Activated CD4-positive, alpha-beta T cell treated with anti-CD3 and anti-CD28 coated beads for 1 hour (primary cell): ENCODE results near the gene C1S.
"Not testable (repeated sequence)": the region's sequence is repeated elsewhere in the genome, so short reads cannot be mapped to it uniquely, and the experiment has no call there.

Source experiments
- DNase-seq: peaks from one replicate; pipeline ENCODE4 v3.0.0-alpha.2; 2020

The C1S gene

DNA sequence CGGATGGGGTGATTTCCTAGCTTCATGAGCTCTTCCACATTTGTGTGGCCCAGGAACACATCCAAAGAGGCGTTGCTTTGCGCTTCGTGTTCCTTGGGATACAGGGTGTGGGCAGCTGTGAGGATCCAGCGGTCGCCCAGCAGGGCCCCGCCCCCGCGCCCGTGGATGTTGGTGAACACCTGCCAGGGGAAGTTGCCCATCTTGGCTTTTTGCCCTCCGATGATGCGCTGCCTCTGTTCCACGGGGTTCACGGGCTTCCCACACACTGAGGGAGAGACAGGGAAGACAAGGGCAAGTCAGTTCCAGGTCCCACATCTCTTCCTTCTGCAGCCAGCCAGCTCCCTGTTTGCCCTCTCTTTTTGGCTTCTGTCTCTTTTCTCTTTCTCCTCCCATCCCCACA lies 20.5 kb downstream of the C1S start:
- no peak for DNase-seq

DNA sequence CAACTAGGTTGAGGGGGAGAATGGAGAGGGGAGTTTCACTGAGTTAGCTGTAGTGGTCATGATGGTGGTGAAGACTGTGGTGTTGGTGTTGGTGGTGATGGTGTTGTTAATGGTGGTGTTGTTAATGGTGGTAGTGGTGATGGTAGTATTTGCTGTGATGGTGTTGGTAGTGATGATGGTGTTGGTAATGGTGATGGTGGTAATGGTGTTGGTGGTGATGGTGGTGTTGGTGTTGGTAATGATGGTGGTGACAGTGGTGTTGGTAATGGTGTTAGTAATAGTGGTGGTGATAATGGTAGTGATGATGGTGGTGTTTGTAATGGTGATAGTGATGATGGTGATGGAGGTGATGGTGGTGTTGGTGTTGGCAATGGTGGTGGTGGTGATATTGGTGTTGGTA lies 22.6 kb downstream of the C1S start:
- no peak for DNase-seq

DNA sequence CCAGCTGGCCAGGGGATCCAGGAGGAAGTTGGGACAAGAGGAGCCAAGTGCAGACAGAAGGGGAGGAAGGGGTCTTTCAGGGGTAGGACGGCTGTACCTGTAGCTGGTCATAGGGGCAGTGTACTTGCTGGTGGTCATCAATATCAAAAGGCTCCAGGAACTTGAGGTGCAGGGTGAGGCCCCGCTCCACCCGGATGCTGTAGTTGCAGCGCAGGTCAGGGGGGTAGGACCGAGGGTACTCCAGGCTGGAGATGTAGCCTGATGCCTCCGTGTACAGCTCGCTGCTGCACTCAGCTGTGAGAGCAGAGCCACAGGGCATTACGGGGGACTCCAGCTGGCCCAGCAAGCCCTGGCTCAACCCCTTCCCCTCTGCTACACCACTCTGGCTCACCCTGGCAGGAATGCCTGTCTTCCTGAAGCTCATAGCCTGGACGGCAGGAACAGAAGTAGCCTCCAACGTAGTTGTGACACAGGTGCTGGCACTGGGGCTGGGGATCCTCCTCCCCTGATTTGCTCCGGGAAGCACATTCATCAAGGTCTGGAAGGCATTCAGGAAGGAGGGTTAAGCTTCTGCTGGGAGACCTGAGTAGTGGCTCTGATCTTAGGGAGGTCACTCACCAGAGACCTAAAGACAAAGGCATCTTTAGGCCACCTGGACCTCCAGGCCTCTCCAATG lies 28.8 kb downstream of the C1S start:
- DNase-seq: no peak

DNA sequence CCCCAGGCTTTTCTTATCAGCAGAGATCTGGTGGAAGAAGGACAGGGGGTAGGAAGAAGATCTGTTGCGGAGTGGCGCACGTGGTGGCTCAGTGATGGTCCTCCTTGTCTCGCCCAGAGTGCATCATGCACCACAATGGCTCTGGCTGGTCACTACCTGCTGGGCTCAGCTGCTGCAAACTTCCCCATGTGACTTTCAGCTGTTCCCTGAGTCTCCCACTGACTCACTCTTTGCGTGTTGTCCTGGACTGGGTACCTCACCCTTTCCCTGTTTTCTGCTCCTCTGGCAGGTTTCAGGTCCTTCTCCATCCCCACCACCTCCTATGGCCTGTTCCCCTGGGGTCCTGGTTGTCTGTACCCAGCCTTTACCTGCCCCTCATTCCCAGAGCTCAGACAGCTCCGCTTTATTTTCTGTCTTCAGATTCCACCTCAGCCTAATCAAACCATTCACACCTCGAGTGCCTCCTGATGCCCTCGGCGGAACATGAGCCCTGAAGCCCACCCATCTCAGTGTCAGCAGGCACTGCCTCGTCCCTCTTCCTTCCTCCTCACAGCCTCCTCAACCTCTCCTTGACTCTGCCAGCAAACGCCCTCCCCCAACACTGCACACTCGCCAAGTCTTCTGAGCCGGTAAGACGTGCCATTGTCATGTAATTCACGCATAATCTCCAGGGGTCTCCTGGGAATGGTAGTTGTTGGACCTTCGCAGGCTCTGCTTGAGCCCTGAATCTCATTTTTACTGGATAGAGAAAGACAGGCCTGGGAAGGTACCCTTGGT lies 29.9 kb downstream of the C1S start:
- DNase-seq: no peak

DNA sequence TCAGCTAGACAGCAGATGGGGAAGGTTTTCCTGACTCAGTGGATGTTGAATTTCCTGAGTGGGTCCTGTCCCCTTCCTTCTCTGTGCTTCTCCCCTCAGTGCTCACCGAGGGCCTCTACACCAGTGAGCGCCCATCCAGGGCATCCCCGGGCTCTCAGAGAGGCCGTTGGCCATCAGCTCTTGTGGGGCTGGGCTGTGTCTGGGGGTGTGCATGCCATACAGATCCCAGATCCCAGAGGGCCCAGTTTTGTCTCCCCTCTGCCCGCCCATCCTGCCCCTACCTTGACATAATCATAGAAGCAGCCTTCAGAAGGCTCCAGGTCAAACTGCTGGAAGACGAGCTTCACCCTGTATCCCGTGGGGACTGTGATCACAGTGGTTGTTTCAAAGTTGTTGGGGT lies 30.7 kb downstream of the C1S start:
- DNase-seq: no peak

- no peak for DNase-seq
Measured at GRCh38 chr12:7091660-7092228, 31.2 kb downstream of the C1S start.

GRCh38 chr12:7092229-7092985 lies 31.9 kb downstream of the C1S start, which contains the start of gene C1R:
C1R (minus strand) TSS chr12:7092445; CDS start chr12:7092388, 57 bp downstream.
- DNase-seq: peak; percentile 56

- DNase-seq: no peak
Measured at GRCh38 chr12:7092986-7093460, 32.5 kb downstream of the C1S start.

DNA sequence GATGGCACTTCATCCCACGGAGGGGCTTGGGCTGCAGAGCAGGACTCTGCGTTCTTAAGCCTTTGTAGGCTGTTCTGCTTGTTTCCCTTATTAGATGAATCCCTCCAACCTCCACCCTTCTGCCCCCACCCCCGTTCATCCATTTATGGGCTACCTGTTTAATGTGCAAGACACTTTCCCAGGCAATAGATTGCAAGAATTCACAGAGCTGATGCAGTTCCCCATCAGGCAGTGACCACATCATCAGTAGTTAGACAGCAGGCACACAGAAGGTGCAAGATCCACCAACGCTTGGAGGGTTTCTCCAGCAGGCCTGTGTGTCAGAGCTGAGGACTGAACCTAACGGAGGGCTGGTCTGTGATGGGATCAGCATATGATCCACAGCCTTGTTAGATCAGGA lies 33.0 kb downstream of the C1S start:
- DNase-seq: no peak

DNA sequence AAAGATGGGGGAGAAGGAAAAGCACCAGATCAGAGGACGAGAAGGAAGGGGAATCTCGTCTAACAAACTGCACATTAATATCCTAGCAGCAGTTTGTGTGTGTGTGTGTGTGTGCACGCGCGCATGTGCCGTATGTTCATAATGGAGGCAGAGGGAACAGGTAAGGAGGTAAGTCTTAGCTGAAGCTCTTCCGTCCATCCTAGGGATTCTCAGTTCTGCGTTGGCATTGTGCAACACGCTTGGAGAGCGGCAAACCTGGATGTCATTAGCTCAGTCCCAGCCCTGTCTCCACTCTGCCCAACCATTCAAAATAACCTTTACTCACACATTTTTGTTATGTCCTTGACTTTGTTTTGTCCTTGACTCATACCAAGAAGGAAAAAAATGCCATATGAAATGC lies 33.4 kb downstream of the C1S start:
- DNase-seq: no peak

GRCh38 chr12:7096006-7096932 lies 35.8 kb downstream of the C1S start:
- no peak for DNase-seq

GRCh38 chr12:7096979-7097378 lies 36.5 kb downstream of the C1S start:
- no peak for DNase-seq

DNA sequence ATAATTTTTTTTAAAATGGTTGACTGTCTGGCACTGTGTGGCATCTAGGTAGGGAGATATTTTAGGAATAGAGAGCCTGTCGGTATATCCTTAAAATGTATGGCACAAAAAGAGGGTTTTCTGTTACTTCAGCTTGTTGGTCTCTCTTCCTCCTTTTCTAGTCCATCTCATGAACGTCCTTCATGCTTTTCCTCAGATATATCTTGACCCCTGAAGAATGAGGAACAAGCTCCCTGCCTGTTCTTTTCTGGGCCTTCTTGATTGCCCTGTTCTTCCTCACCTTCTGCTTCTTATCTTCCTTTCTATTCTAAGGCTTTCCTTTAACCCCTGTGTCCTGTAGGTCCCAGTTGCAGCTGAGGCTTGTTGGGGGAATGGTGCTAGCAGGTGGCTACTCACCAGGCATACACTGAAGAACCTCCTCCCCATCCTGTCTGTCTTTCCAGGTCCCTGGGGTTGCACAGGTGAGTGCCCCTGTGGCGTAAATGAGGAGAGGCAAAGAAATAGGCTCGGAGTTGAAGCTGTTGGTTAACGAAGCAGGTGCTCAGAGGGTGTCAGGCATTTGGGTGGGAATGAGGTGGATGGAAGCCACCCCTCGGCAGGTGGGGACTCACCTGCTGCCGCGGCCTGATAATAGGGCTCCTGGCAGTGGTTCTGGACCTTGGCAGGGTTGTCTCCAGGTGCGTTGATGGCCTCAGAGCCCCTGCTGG lies 38.9 kb downstream of the C1S start:
- DNase-seq: no peak

- DNase-seq: no peak
Measured at GRCh38 chr12:7100239-7100638, 39.7 kb downstream of the C1S start.

DNA sequence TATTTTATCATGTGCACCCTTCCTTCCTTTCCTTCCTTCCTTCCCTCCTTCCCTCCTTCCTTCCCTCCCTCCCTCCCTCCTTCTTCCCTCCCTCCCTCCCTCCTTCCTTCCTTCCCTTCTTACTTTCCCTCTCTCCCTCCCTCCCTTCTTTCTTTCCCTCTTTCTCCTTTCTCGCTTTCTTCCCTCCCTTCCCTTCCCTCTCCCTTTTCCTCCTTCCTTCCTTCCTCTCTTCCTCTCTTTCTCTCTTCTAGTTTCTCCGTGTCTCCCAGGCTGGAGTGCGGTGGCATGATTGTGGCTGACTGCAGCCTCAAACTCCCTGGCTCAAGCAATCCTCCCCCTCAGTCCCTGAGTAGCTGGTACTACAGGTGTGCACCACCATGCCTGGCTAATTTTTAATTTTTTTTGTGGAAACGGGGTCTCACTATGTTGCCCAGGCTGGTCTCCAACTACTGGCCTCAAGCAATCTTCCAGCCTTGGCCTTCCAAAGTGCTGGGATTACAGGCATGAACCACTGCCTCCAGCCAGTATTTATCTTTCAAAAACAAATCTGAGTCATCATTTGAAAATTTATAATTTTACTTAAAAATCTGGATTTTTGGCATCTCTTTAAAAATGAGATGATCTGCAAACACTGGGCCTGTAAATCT lies 40.7 kb downstream of the C1S start:
- no peak for DNase-seq

DNA sequence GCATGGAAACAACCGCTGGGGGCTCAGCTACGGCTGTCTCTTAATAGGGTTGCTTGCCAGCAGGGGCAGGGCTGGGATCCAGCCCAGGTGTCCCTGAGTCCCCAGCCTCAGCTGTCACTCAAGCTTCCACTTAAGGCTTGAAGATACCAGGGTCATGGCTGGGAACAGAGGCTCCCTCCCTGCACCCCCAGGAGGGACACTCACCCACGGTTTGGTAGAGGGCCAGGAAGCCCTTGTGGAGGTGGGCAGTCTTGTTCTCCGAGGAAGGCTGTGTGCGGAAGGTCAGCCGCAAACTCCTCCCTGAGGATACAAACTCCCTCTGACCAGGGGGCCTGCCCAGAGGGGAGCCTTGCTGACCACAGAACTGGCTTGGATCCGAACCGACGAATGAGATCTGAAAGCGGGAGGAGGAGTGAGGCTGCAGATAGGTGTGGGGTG lies 41.2 kb downstream of the C1S start:
- DNase-seq: no peak

GRCh38 chr12:7102582-7102981 lies 42.1 kb downstream of the C1S start:
- DNase-seq: no peak

DNA sequence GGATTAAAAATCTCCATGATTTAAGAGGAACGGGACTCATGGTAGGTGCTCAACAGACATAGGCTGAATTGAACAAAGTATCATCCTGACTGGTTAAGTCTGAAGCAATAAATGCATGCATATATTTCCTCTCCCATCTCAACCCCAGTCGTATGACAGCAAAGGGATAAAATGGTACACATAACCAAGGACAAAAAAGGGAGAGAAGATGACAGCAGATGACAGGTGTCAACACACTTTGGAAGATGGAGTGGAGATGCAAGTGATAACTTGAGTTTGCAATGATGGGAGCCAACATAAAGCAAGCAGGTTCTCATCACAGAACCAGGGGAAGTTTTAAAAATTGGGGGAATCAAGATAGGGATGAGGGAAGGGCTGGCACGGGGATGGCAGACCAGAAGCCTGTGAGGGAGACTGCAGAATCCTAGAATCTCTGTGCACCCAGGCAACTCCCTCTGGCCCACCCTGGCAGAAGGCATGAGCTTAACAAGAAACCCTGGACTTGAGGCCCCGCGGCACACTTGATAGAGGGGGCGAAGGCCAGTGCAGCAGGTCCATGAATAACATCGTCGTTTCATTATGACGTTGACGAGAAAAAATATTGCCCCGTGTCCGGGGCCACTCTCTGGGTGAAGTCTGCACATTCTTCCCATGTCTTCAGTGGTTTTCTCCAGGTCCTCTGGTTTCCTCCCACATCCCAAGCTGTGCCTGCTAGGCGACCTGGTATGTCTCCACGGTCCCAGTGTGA lies 43.5 kb downstream of the C1S start:
- no peak for DNase-seq

DNA sequence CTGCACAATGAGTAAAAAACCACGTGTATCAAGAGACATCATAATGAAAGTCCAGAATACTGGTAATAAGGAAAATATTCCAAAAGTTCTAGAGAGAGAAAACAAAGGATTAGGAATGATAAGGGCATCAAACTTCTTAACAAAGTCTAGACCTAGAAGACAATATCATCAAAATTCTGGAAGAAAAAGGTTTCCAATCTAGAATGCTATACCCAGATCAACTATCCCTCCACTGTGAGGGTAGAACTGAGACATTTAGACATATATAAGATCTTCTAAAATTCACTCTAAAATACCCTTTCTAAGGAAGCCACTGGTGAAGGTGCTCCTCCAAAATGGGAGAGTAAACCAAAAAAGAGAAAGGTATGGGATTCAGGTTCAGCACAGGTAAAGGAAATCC lies 45.6 kb downstream of the C1S start:
- DNase-seq: no peak

GRCh38 chr12:7107181-7107580 lies 46.7 kb downstream of the C1S start:
- DNase-seq: not testable (repeated sequence)
